Cardiac muscle cell (in vitro differentiated cells and primary cell): Measurements from ENCODE around the gene TTC38. TPM values are rescaled to one million over a fixed set of nuclear protein-coding genes. Genes with fewer than 3 reads are reported as not detected.

Source experiments
- DNase-seq, 2 donors: peaks; one replicate each; pipeline versions ENCODE4 v3.0.0 to v3.0.0-alpha.2; 2010 to 2017; ENCODE audit warnings: low read depth in 1 of 2, low spot score in 1 of 2
- H3K27ac ChIP-seq: fragments of 200-600 bp; sonication (generic); 2 replicates; pipeline ENCODE4 v1.5.1; 2016
- H3K27me3 ChIP-seq: fragments of 200-600 bp; sonication (generic); 2 replicates; pipeline ENCODE4 v1.6.0; 2016; ENCODE audit warnings: control low read depth
- H3K36me3 ChIP-seq: fragments of 200-600 bp; sonication (generic); 2 replicates; pipeline ENCODE4 v1.5.1; 2016; ENCODE audit warnings: control low read depth
- H3K4me1 ChIP-seq: fragments of 200-600 bp; sonication (generic); 2 replicates; pipeline ENCODE4 v1.8.1; 2017; ENCODE audit warnings: low read depth, mild to moderate bottlenecking, mixed run types
- H3K4me3 ChIP-seq: fragments of 200-600 bp; sonication (generic); 2 replicates; pipeline ENCODE4 v1.5.1; 2016; ENCODE audit warnings: mild to moderate bottlenecking
- H3K9me3 ChIP-seq: fragments of 200-600 bp; sonication (generic); 2 replicates; pipeline ENCODE4 v1.5.1; 2017; ENCODE audit warnings: low read depth, mild to moderate bottlenecking, control low read depth
- CTCF ChIP-seq: IDR thresholded peaks from 2 replicates; pipeline ENCODE4 v1.5.1; 2012; ENCODE audit warnings: low read depth, mild to moderate bottlenecking, low read length
- polyA plus RNA-seq: library from polyadenylated mRNA; unstranded; fragments of >200 nt; fragmentation: Nextera tagmentation; extraction: Ambion mirVana; gene quantifications from 2 replicates; pipeline ENCODE4 v1.2.1, GENCODE V29; 2016
- total RNA-seq: library from RNA; depleted of rRNA; stranded (reverse); fragments of >200 nt; gene quantifications from 2 replicates; pipeline ENCODE4 v1.2.3, GENCODE V29; 2016

TTC38 gene
- total and polyA plus RNA-seq, 2 experiments from 2014 or later, result 35.1 to 76.2 TPM

GRCh38 chr22:46287873-46288751 lies 20.3 kb downstream of the TTC38 start:
- Histone ChIP-seq H3K36me3 (peaks cover 23% of the 10 kb centered on the region), H3K27me3 (no peaks in the 10 kb centered on the region), H3K4me3 (no peak overlapping the region), H3K27ac (no peak overlapping the region), H3K9me3 (no peaks in the 10 kb centered on the region), H3K4me1 (no peaks in the 10 kb centered on the region)
- DNase-seq, result no peak
- TF ChIP-seq CTCF, result no peak

DNA sequence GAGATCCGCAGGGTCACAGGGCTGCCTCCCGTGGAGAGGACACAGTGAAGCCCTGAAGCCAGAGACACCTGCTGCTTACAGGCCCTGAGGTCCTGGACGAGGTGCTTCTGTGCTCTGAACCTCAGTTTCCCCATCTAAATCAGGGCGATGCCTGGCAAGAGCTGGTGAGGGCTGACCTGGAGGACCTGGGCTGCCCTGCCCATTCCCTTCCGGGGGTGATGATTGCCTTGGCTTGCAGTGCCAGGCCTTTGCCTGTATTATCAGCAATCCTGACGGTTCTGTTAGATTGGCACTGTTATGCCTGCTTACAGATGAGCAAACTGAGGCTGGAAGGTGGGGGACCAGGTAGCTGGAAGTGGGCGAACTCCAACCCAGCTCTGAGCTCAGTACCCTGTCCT lies 21.0 kb downstream of the TTC38 start:
- H3K36me3 ChIP-seq, result peaks cover 20% of the 10 kb centered on the region
- no peaks in the 10 kb centered on the region for H3K9me3 ChIP-seq
- H3K4me1 ChIP-seq, result no peaks in the 10 kb centered on the region
- no peak for DNase-seq
- no peak overlapping the region for H3K27ac ChIP-seq
- H3K4me3 ChIP-seq, result no peak overlapping the region
- no peaks in the 10 kb centered on the region for H3K27me3 ChIP-seq
- TF ChIP-seq CTCF, result no peak

DNA sequence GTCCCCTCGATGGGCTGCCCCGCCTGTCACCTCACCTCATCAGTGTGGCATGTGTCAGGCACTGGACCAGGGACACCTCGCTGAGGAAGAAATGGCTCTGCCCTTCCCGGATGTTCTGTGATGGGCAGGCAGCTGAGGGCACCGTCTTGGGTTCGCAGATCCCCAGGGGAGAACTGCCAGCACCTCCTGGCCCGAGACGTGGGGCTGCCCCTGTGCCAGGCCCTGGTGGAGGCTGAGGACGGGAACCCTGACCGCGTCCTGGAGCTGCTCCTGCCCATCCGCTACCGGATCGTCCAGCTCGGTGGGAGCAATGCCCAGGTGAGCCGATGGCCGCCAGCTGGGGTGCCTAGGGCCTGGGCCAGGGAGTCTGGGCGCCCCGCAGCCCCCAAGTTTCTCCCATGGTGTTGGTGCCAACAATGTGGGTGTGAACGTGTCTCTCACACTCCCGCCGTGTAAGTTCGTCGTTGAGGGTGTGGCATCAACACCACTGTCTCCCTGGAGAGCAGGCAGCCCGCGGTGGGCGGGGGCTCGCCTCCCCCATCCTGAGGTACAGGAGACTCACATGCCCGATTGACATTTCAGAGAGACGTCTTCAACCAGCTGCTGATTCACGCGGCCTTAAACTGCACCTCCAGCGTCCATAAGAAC lies 21.6 kb downstream of the TTC38 start:
- no peak for DNase-seq
- Histone ChIP-seq H3K27me3 (no peaks in the 10 kb centered on the region), H3K4me3 (no peak overlapping the region), H3K36me3 (peaks cover 15% of the 10 kb centered on the region), H3K9me3 (no peaks in the 10 kb centered on the region), H3K4me1 (no peaks in the 10 kb centered on the region), H3K27ac (no peak overlapping the region)
- TF ChIP-seq CTCF, result no peak

- DNase-seq, result no peak
- H3K4me3 ChIP-seq, result no peak overlapping the region
- no peaks in the 10 kb centered on the region for H3K27me3 ChIP-seq
- H3K27ac ChIP-seq, result no peak overlapping the region
- no peaks in the 10 kb centered on the region for H3K4me1 ChIP-seq
- peaks cover 10% of the 10 kb centered on the region for H3K36me3 ChIP-seq
- H3K9me3 ChIP-seq, result no peaks in the 10 kb centered on the region
- no peak for TF ChIP-seq CTCF
Observed at GRCh38 chr22:46290121-46290842, 22.5 kb downstream of the TTC38 start.

DNA sequence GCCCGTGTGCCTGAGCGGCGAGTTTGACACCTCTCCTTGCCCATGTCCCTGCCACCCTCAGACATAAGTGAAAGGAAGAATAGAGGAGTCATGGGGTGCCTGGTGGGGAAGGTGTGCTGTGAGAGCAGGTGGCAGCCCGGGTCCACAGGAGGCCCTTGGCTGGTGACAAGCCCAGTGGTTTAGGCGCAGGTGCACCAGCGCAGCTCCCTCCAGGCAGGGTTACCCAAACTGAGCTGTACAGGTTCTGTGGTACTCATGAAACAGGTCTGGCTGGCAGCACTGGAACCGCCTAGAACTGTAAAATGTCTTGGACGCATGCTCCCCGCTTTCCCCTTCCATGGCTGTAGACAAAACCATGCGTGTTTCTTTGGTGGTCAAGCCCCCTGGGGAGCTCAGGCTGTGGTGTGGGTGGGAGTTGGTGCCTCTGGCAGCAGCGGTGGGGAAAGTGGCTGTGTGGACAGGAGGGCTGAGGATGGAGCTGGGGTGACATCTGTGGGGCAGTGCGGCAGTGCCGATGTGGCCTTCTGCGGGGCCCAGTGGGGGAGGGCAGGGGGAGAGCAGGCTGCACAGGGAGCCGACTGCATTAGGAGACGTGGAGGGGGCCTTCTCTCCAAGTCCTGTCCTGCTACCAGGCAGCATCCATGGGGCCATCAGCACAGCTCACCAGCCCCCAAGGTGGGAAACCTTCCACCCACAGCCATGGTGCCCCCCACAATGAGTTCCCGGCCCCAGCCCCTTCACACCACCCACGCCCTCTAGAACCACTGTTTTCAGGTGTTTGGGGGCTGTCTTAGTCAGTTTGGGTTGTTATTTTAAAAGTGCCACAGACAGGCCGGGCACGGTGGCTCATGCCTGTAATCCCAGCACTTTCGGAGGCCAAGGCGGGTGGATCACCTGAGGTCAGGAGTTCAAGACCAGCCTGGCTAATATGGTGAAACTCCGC lies 23.3 kb downstream of the TTC38 start:
- H3K4me3 ChIP-seq, result no peak overlapping the region
- no peak overlapping the region for H3K27ac ChIP-seq
- H3K9me3 ChIP-seq, result no peaks in the 10 kb centered on the region
- H3K36me3 ChIP-seq, result peaks cover 8% of the 10 kb centered on the region
- no peaks in the 10 kb centered on the region for H3K27me3 ChIP-seq
- H3K4me1 ChIP-seq, result no peaks in the 10 kb centered on the region
- DNase-seq, result no peak
- no peak for TF ChIP-seq CTCF
